Pancreas (tissue), 10 donors: Measurements from ENCODE around the gene SLC35E4. TPM values are rescaled to one million over a fixed set of nuclear protein-coding genes. Genes with fewer than 3 reads are reported as not detected.

Experiments used
- ATAC-seq, 4 donors: fragments of 200-7000 bp; cut with Tn5 transposase; one replicate each; pipeline versions ENCODE4 v1.8.0 to v1.9.1; 2020; ENCODE audit warnings: mild to moderate bottlenecking in 4 of 4, moderate library complexity in 4 of 4
- DNase-seq, 6 donors: peaks; one replicate each; pipeline ENCODE4 v3.0.0-alpha.2; 2020
- FAIRE-seq: peaks from 2 replicates; lab custom pipeline; 2012; peaks lifted over from hg19 to GRCh38; lab: Jason Lieb, UNC
- H3K27ac ChIP-seq, 4 donors: fragments of 200-600 bp; sonication (generic); 1 replicate in 3 of 4; 2 replicates in 1 of 4; pipeline versions ENCODE4 v1.5.0 to v1.8.0; 2020
- H3K27me3 ChIP-seq, 4 donors: fragments of 200-600 bp; one replicate each; pipeline ENCODE4 v1.8.0; 2021
- H3K36me3 ChIP-seq, 3 donors: fragments of 200-600 bp; sonication (generic) in 1 of 3; one replicate each; pipeline versions ENCODE4 v1.5.0 to v1.8.0; 2020 to 2021
- H3K4me1 ChIP-seq, 3 donors: fragments of 200-600 bp; one replicate each; pipeline ENCODE4 v1.8.0; 2021
- H3K4me3 ChIP-seq, 4 donors: fragments of 200-600 bp; sonication (generic) in 2 of 4; one replicate each; pipeline versions ENCODE4 v1.5.0 to v1.8.0; 2020 to 2021
- H3K9me3 ChIP-seq, 4 donors: fragments of 200-600 bp; one replicate each; pipeline ENCODE4 v1.8.0; 2021
- WGBS, 2 donors: extraction: QIAGEN DNeasy Blood & Tissue Kit; methylation state at CpG; one replicate each; pipeline ENCODE4 v1.1.7; 2013; 5-methylcytosine and 5-hydroxymethylcytosine counted together
- intact Hi-C, 3 donors: fragments of 100-400 bp; cut with DNase I; formaldehyde crosslinking; loops; one replicate each; pipeline versions ENCODE4 v1.11.1 to v1.14.2; 2022
- polyA plus RNA-seq, 2 donors: library from polyadenylated mRNA; stranded (reverse); fragments of 200-250 nt; gene quantifications; one replicate each; pipeline ENCODE4 v1.2.3, GENCODE V29; 2013
- total RNA-seq, 6 donors: library from RNA; stranded (reverse); fragmentation: NEBNext Ultra II Directional in 4 of 6; extraction: Animal tissue kit (Norgen Biotek cat#: 25700) in 4 of 6; gene quantifications; one replicate each; pipeline versions ENCODE4 v1.2.1 to v1.2.4, GENCODE V29; 2021 to 2023
- TF ChIP-seq, protein P1 (sequence below), 4 donors: fragments of 200-600 bp; sonication (generic) in 3 of 4; IDR thresholded peaks; one replicate each; pipeline versions ENCODE4 v1.5.0 to v1.8.0; 2021; ENCODE audit warnings: antibody characterized with exemption in 4 of 4
- donor health status: healthy with polysubstance abuse.
- donor health status: DM: no; HTN: no; CAD: no; lungs with moderate emphysema.
- donor health status: DM: no; HTN: no; CAD: no.
- donor health status: control.
- donor health status: control.
- donor health status: Bipolar disorder and iron deficiency.
- donor health status: DM: yes; HTN: yes; CAD: no.
- donor health status: DM: no; HTN: no; CAD: no.
- donor health status: DM: no; HTN: no; CAD: no.
- donor health status: DM: yes; HTN: yes; CAD: no.

SLC35E4 gene
- total and polyA plus RNA-seq, 8 donors, result 0.90 to 1.7 (median 1.2) TPM

DNA sequence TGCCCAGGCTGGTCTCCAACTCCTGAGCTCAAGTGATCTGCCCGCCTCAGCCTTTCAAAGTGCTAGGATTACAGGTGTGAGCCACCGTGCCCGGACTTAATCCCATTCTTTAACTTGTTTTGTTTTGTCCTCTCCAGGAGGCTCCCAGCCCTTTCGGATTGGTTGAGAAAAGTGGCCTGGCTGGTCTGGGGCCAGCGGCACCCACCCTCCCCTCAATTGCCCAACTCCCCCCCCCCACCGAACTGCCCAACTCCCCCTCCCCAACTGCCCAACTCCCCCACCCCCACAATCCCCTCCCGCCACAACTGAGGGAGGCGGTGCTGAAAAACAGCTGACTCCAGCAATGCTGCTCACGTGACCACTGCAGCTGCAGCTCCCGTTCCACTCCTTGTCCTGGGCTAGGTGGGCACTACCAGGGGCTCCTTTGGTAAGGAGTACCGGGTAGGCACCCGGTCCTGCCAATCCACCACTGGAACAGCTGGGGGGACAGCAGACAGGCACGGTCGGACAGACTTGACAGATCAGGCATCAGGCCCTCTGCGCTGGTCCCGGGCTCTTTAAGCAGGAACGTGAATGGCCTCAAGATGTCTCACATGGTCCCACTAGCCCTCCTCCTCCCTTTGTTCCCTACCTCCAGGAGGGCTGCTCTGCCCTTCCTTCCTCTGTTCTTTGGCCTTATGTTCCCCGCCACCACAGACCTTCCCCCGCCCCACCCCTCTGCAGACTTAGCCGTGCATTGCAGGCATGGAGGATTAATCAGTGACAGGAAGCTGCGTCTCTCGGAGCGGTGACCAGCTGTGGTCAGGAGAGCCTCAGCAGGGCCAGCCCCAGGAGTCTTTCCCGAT, 28.9 kb upstream of the SLC35E4 start, which contains the start of gene TCN2:
TCN2 (plus strand) TSS at position 720 of the 845 bp plus-strand sequence. CDS start 158 bp downstream, outside the sequence.
- peaks cover 0 to 17% (median 10%) of the 10 kb centered on the region in 3 donors for H3K4me1 ChIP-seq
- H3K27me3 ChIP-seq, result no peaks in the 10 kb centered on the region
- ATAC-seq, result peak; percentile 82 to 87 (median 86)
- no peaks in the 10 kb centered on the region for H3K9me3 ChIP-seq
- WGBS, 2 donors, result 1% methylated on average over 24 of the region's 24 CpGs
- H3K36me3 ChIP-seq, result no peaks in the 10 kb centered on the region
- DNase-seq, result peak; percentile 63 to 84 (median 72)
- TF ChIP-seq, protein P1, sequence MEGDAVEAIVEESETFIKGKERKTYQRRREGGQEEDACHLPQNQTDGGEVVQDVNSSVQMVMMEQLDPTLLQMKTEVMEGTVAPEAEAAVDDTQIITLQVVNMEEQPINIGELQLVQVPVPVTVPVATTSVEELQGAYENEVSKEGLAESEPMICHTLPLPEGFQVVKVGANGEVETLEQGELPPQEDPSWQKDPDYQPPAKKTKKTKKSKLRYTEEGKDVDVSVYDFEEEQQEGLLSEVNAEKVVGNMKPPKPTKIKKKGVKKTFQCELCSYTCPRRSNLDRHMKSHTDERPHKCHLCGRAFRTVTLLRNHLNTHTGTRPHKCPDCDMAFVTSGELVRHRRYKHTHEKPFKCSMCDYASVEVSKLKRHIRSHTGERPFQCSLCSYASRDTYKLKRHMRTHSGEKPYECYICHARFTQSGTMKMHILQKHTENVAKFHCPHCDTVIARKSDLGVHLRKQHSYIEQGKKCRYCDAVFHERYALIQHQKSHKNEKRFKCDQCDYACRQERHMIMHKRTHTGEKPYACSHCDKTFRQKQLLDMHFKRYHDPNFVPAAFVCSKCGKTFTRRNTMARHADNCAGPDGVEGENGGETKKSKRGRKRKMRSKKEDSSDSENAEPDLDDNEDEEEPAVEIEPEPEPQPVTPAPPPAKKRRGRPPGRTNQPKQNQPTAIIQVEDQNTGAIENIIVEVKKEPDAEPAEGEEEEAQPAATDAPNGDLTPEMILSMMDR (IDR thresholded peaks at IDR 0.05), result no peak
- no peak for FAIRE-seq
- peak within 1 kb of the TSS; percentile 35 to 78 (median 54) for H3K27ac ChIP-seq
- H3K4me3 ChIP-seq, result peak within 1 kb of the TSS; percentile 19 to 63 (median 42)
- intact Hi-C loops, result loop anchor here in 1 of 3 donors (10.0 kb wide), 1 partner anchor 162 kb away; no protein-coding TSS in a partner anchor

- peak in 3 of 4 donors; percentile 1 to 12 (median 11) for ATAC-seq
- H3K4me3 ChIP-seq, result peak overlapping the region; percentile 19 to 63 (median 42)
- no peaks in the 10 kb centered on the region for H3K36me3 ChIP-seq
- intact Hi-C loops, result loop anchor here in 1 of 3 donors (10.0 kb wide), 1 partner anchor 163 kb away; no protein-coding TSS in a partner anchor
- no peaks in the 10 kb centered on the region for H3K27me3 ChIP-seq
- no peaks in the 10 kb centered on the region for H3K9me3 ChIP-seq
- TF ChIP-seq, protein P1 (IDR thresholded peaks at IDR 0.05), result no peak
- peak overlapping the region; percentile 35 to 78 (median 54) for H3K27ac ChIP-seq
- FAIRE-seq, result no peak
- H3K4me1 ChIP-seq, result peaks cover 0 to 17% (median 10%) of the 10 kb centered on the region in 3 donors
- WGBS, 2 donors, result 65% methylated on average over 7 of the region's 7 CpGs
- no peak for DNase-seq
Measured at GRCh38 chr22:30607300-30607930, 28.2 kb upstream of the SLC35E4 start.

- intact Hi-C loops, result loop anchor here in 1 of 3 donors (10.0 kb wide), 1 partner anchor 163 kb away; no protein-coding TSS in a partner anchor
- DNase-seq (no peak), FAIRE-seq (no peak), ATAC-seq (no peak)
- Histone ChIP-seq H3K27ac (no peak overlapping the region), H3K4me1 (peaks cover 0 to 17% (median 10%) of the 10 kb centered on the region in 3 donors), H3K4me3 (no peak overlapping the region), H3K36me3 (no peaks in the 10 kb centered on the region), H3K9me3 (no peaks in the 10 kb centered on the region), H3K27me3 (no peaks in the 10 kb centered on the region)
- TF ChIP-seq, protein P1 (IDR thresholded peaks at IDR 0.05), result no peak
- 80% methylated on average over 7 of the region's 7 CpGs for WGBS, 2 donors
Measured at GRCh38 chr22:30607939-30608338, 27.6 kb upstream of the SLC35E4 start.

- H3K27me3 ChIP-seq, result no peaks in the 10 kb centered on the region
- no peak overlapping the region for H3K4me3 ChIP-seq
- H3K4me1 ChIP-seq, result peaks cover 0 to 17% (median 10%) of the 10 kb centered on the region in 3 donors
- TF ChIP-seq, protein P1 (IDR thresholded peaks at IDR 0.05), result no peak
- peak in 2 of 4 donors; percentile 15 to 49 for ATAC-seq
- WGBS, 2 donors, result 69 to 73% methylated on average over 17 of the region's 17 CpGs
- DNase-seq, result peak in 1 of 6 donors; percentile 52
- intact Hi-C loops, result loop anchor here in 1 of 3 donors (10.0 kb wide), 1 partner anchor 165 kb away; no protein-coding TSS in a partner anchor
- H3K9me3 ChIP-seq, result no peaks in the 10 kb centered on the region
- peak overlapping the region in 2 of 4 donors; percentile 6 to 30 for H3K27ac ChIP-seq
- H3K36me3 ChIP-seq, result no peaks in the 10 kb centered on the region
- FAIRE-seq, result no peak
Measured at GRCh38 chr22:30609260-30610185, 26.1 kb upstream of the SLC35E4 start.
